ENCODE results near the gene NATD1.

DNA sequence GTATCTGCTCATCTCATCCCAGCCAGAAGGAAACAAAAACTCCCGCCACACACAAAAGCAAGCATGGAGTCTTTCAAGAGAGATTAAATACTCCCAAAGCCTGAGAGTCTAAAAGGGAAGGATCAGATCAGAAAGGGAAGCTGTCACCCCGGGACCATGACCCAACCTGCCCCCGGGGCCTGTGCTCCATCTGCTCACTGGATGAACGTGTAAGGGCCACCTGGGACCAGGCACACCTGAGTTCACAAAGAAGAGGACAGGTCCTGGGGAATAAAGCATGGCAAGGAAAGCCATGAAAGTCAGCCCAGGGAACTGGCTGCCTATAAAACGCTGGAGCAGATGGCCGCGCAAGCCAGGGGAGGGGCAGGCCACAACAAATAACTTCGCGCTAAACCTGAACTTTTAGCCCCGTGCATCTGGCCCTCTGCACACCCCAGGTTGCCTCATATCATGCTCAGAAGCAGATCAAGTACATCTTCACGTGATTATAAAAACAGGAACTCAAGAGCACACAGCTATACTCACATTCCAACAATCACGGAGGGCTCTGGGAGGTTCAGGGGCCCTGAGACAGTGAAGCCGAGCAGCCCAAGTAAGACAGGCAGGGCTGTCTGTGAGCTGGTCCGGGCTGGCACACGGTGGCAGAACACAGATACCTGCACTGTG is 42.7 kb downstream of the NATD1 start:
- TF ChIP-seq CTCF (IDR thresholded peaks at IDR 0.05), result no peak
- TF ChIP-seq ZFX (IDR thresholded peaks at IDR 0.05; ENCODE audit: borderline replicate concordance), result no peak
